ENCODE measurements around the gene PCDH8.
A peak's percentile ranks its signal among the peaks of the same experiment; 100 is the strongest.

PCDH8 gene, protein sequence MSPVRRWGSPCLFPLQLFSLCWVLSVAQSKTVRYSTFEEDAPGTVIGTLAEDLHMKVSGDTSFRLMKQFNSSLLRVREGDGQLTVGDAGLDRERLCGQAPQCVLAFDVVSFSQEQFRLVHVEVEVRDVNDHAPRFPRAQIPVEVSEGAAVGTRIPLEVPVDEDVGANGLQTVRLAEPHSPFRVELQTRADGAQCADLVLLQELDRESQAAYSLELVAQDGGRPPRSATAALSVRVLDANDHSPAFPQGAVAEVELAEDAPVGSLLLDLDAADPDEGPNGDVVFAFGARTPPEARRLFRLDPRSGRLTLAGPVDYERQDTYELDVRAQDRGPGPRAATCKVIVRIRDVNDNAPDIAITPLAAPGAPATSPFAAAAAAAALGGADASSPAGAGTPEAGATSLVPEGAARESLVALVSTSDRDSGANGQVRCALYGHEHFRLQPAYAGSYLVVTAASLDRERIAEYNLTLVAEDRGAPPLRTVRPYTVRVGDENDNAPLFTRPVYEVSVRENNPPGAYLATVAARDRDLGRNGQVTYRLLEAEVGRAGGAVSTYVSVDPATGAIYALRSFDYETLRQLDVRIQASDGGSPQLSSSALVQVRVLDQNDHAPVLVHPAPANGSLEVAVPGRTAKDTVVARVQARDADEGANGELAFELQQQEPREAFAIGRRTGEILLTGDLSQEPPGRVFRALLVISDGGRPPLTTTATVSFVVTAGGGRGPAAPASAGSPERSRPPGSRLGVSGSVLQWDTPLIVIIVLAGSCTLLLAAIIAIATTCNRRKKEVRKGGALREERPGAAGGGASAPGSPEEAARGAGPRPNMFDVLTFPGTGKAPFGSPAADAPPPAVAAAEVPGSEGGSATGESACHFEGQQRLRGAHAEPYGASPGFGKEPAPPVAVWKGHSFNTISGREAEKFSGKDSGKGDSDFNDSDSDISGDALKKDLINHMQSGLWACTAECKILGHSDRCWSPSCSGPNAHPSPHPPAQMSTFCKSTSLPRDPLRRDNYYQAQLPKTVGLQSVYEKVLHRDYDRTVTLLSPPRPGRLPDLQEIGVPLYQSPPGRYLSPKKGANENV

DNA sequence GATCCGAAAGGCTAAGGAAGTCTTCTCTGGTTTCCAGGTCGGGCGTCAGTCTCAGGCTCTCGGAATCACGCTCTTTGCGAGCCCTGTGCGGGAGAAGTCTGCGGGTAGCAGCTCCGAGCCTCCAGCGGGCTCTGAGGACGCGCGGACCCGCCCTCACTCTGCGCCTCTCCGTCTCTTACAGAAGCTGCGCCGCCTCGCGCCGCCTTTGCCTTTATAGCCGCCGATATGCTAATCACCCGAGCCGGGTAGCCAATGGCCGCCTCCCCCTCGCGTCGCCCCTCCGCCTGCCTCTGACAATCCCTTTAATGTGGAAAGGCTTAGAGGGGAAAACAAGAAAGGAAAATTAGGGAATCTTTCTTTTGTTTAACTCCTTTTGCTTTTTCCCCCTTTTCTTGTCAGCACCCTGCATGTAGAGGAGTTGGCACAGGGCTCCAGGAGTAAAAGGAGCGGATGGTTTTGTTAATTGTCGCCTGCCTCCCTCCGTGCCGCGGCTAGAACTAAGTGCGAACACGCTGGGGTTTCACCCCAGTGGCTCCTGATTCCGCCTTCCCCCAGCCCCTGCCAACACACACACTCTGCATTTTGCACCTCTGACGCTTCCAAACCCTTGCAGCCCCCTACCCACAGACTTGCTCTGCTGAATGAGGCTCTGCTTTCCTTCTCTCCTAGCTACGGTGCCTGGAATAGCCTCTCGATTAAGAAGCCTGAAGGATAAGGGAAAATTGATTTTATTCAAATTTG lies at the start of gene PCDH8:
TSS of gene PCDH8 (minus strand) at position 186 of the 741 bp plus-strand sequence. CDS start 204 bp downstream, outside the sequence.
- DNase-seq, result peak; percentile 99

DNA sequence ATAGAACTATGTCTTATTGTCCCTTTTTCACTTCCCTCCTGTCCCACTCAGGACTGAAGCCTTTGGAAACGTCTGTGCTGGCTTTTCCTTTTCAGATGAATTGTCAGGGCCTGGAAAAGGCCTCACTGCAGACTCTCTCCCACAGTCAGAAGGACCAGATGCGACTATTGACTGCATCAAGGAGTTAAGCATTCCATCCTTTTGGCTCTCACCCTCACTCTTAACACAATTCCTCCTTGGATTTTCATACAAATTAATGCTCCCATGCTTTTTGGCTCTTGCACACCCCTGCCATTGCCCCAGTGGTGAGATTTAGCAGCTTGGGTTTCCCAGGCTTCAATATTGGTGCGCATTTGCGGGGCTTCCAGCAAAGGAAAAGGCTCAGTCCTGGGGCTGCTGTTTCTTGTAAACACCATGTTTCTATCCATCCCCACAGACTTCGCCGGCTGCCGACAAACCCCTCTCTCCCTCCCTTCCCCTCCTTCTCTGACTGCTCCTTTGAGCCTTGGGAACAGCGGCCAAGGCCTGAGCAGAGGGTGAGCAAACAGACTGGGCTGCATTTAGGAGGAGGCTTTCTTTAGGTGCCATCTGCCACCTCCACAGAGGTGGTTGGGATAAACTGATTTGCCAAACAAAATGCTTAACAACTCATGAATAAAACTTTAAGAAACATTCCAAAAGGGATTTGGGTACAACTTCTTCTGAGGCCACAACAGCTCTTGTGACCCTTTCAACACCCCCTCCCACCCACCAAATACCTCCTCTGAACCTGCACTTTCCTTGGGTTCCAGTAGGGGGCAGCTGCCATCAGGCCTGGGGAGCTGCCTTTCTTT lies 48.6 kb upstream of the PCDH8 start:
- DNase-seq, result peak; percentile 90

DNA sequence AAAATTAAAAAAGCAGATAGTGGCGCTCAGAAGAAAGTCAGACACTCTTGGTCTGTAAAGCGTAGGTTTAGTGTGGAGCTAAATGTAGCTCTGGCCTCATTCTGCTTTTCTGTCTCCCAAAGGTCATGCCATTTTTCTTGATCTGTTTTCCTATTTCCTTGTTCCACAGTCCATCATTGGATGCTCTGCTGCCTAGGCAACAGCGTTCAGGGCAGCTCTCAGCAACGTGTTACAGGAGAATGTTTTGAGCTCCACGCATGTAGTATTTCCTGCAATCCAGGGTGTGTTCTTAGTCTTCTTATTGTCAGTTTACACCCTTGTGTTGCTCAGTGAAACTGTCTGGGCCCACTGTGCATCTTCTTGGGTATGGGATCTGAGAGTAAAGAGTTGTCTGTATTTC lies 46.0 kb upstream of the PCDH8 start:
- DNase-seq, result no peak

DNA sequence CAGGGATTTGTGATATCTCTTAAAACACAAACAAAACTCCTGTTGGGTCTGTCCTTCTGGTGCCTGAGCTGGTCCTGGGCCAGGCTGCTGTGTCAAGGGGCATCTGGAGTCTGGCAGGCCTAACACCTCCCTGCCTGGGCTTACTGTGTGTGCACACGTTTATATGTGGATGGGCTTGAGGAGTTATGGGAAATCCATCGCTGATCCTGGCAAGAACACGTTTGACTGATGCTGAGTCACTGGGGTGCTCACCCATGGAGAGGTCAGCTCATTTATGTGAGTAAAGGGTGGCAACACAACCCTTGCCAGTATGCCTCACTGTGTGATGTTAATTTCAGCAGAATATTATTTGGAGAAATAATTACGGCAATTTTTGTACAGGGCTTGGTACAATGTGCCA lies 44.5 kb upstream of the PCDH8 start:
- DNase-seq, result peak; percentile 27

DNA sequence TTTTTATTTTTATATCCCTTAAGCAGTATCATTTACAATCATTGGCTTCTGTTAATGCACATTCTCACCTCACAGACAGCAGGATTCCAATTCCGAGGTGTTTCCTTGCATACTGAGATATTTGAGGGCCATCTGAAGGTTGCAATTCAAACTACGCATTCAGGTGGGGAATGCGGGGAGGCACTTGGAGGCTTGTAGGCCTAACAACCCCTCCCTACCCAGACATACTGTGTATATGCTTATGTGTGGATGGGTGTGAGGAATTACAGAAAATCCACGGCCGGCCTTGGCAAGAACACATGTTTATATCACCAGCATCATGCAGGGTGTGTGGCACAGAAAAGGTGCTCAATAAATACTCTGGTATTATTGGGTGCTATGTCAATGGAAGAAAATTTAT lies 43.3 kb upstream of the PCDH8 start:
- no peak for DNase-seq

DNA sequence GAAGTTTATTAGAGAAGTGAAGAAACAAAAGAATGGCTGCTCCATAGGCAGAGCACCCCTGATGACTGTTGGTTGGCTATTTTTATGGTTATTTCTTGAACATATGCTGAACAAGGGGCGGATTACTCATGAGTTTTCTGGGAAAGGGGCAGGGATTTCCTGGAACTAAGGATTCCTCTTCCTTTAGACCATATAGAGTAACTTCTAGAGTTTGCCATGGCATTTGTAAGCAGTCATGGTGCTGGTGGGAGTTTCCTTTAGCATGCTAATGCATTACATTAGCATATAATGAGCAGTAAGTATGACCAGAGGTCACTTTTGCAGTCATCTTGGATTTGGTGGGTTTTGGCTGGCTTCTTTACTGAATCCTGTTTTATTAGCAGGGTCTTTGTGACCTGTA lies 38.7 kb upstream of the PCDH8 start:
- DNase-seq, result no peak

DNA sequence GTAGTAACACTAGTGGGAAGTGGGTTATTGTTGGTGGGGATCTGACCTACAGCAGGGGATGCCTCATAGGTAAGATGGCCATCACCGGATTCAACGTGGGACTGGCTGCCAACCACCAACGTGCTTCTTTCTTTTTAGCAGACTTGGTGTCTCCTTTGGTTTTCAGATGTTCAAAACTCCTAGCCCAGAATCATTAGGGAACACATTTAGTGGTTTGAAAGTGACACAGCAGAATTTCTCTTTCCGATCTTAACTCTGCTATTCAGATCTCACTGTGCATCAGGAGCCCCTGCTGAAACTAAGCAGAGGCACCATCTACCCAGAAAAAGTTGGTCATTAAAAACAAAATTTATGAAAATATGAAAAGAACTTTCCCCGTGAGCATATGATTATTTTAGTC lies 36.7 kb upstream of the PCDH8 start:
- no peak for DNase-seq

DNA sequence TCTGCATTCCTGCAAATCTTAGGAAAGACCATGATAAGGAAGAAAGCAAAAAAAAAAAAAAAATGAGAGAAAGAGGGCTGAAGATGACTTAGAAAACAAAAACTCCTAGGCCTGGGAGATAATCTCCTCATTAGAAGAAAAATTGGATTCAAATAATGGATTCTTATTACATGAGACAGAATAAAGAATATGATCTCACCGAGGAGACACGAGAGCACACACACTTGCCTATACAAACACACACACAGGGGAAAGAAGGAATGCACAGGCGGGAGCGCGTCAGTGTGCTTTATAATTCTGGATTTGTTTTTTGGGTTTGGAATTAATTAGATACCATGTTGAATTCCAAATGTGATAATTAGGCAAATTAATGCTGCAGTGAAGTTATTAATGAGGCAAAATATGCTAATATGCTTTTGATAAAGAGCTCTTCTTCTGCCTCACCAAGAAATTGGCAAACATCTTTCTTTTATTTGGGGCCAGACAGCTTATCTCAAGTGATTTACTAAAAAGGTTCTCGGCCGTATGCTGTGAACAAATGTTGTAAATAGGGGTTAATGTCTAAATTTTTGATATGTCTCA lies 36.1 kb upstream of the PCDH8 start:
- no peak for DNase-seq

DNA sequence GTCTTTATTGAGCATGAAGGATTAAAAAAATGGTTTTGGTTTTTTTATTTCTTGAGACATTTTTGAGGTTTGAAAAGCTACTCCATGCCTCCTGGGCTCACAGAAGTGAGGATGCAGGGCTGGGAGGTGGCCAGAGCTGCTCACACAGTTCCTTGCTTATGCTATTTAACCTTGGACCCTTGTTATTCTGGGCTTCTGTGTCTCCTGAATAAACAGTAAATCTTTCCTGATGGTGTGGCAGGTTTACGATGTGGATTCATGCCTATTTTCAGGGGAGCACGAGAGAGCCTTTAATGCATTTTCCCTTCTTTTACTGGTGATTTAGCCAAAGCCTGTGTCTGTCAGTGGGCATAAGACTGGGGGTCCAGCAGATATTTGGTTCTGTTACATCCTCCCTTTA lies 34.3 kb upstream of the PCDH8 start:
- DNase-seq, result peak; percentile 25

DNA sequence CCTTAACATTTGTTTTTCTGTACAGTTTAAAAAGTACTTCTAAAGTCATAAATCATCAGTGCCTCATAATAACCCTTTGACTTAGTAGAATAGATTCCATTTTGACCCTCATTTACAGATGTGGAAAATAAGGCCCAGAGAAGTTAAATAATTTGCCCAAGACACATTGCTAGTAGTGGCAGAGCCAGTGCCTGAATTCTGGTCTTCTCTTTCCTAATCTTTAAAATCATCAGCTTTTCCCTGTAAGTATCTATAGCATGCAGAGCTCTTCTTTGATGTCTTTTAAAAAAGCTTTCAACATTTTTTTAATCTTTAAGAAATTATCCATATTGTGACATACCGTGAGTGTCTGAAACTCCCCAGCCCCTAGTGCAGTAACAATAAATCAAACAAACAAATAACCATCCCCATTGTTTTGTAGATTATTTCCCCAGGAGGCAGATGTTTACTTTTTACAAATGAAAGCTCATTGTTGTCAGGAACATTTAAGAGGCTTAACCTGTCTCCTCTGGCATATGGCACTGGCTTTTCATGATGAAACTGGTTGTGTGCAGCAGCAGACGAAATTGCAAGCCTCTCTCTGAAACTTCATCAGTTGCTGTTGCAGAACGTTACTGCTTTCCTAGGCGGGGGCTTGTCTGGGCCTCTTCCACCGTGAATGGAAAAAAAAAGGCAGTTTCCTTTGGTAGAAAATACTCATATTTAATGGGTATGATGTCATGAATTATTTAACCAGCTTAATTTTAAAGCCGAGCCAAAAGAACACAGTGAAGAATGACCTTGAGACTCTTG lies 31.7 kb upstream of the PCDH8 start:
- DNase-seq, result peak; percentile 98

DNA sequence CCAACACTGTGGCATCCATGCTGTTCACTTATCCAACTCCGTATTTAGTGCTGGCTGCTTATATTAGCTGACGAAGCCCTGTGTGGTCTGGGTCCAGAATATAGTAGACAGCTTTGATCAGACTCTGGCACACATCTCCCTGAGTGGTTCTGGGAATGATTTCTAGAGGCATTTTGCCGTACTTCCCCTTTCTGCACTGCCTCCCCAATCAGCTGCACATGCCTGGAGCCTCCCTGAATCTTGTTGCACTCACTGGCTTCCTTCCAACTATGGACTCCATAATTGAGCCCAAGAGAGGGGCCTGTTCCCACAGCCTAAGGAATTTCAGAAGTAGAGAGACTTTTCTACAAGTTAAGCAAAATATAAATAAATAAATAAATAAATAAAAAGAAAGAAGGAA lies 30.4 kb upstream of the PCDH8 start:
- peak; percentile 24 for DNase-seq

DNA sequence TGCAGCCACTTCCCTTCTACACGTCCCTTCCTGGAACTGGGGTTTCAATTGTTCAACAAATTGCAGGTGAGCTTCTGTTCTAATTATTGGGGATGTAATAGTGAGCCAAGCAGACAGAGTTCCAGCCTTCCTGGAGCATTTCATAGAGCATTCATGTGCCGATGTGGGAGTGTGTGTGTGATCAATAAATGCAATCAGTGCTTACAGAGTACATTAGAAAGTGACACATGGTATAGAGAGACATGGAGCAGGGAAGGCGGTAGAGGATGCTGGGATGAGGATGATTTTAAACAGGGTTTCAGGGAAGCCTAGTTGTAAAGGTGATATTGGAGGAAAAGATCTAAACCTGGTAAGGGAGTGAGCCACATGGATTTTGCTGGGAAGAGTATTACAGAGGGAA lies 21.7 kb upstream of the PCDH8 start:
- DNase-seq, result no peak

DNA sequence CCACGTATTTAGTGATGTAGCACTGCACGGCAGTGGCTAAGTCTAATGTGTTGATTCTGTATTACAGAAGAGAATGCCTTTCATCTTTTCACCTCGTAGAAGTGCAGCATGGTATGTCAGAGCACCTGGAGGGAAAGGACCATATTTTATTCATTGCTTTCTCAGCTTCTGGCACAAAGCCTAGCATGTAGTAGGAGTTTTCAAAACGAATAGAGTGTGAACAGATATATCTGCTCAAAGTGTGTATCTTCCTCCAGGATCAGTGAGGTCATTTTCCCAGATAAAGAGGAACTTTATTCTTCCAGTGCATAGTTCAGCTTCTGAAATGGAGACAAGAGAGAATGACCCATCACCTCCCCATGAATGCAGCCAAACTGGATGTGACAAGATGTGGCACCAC lies 21.2 kb upstream of the PCDH8 start:
- DNase-seq, result no peak

DNA sequence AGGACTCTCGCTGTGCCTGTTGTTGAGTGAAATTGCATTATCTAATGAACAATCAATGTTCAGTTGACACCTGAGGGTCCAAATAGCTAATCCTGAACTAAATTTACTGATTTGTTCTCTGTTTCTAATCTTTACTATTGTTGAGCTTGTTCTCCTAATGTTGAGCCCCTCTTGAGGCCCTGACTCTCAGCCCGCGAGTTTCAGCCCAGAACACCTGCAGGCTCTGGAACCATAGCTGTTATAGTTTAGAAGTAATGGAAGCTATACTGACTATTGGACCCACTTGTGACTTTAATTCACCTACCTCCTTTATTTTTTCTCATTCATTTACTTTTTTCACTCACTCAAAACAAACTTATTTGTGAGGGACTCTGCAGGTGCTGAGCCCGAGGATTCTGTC lies 20.6 kb upstream of the PCDH8 start:
- no peak for DNase-seq

DNA sequence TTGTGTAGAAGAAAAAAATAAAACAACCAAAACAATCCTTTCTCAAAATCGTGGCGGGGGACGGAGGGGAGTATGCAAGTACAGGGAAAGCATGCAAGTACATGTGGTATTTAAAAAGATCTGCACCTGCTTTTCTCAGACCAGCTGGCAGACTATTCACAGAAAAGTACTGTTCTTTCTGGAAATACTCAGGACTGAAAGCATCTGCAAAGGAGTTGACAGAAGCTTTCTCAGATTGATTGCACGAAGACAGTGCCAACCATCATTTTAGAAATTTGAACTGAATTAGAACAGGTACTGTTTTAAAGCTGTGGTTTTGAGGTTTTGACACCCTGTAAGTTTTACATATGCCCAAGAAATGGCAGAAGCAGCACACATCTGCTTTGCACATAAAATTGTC lies 19.8 kb upstream of the PCDH8 start:
- no peak for DNase-seq

DNA sequence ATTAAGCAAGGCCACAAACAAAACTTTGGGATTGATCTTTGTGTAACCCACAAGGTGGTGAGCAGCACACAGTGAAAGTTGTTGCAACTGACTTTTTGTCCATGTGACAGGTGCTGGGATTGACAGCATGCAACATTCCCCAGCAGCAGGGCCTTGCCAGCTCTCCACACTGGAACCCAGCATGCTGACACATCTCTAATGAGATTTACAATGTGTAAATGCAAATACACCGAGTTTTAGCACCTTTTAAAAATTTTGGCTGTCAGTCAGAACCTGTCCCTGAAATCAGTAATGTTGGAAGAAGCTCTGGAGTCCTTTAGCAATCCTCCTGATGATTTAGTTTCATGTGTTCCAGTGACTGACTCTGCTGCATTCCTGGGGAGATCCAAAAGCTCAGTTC lies 16.5 kb upstream of the PCDH8 start:
- peak; percentile 57 for DNase-seq

DNA sequence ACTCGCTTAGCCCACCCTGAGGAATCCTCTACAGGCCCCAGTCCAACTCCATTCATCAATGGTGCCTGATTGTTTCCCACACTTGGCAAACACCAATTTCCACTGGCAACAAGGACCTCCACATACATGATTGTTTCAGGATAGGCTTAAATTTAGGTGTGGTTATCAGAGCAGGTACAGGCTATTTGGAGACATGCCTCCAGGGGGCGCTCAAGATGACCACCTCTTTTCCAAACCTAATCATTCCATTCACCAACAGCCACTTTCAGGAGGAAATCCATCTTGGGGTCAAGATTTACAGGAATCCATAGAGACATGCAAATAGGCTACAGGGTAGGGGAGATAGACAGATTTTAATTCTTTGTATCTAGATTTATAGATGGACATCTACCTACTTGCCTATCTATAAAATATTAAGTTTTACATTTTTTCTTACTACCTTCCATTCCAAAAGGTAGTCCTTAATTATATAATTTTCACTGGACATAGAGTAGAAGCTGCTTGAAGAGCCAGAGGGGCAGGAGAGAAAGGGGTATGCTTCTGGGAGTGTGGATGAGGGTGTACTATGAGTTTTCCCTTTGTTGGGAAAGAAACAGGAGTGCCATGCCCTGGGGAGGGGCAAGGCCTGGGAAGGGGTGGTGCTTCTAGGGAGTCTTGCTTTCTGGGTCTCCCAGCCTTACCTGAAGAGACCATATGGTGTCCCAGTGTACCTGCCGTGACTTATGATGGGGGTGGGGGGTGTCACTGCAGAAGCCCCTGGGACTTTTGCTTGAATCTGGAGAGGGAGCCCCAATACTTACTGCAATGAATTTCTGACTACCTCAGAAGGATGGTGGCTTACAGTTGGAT lies 14.1 kb upstream of the PCDH8 start:
- DNase-seq, result peak; percentile 79

DNA sequence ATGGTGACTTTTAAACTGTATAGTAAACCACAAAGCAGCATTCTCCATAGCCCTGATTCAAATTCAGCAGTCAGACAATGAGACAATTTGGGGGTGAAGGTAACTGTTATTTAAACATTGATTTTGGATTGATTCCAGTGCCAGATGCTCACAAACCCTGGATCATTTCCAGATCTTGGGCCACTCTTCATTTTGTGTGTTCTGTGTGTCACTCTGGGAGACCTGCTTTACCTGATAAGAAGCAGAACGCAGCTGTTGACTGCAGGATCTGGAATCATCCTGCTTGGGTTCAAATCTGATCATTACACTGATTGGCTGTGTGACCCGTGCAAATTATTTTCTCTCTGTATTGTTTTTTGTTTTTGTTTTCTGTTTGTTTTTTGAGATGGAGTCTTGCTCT lies 4.0 kb upstream of the PCDH8 start:
- peak; percentile 48 for DNase-seq

DNA sequence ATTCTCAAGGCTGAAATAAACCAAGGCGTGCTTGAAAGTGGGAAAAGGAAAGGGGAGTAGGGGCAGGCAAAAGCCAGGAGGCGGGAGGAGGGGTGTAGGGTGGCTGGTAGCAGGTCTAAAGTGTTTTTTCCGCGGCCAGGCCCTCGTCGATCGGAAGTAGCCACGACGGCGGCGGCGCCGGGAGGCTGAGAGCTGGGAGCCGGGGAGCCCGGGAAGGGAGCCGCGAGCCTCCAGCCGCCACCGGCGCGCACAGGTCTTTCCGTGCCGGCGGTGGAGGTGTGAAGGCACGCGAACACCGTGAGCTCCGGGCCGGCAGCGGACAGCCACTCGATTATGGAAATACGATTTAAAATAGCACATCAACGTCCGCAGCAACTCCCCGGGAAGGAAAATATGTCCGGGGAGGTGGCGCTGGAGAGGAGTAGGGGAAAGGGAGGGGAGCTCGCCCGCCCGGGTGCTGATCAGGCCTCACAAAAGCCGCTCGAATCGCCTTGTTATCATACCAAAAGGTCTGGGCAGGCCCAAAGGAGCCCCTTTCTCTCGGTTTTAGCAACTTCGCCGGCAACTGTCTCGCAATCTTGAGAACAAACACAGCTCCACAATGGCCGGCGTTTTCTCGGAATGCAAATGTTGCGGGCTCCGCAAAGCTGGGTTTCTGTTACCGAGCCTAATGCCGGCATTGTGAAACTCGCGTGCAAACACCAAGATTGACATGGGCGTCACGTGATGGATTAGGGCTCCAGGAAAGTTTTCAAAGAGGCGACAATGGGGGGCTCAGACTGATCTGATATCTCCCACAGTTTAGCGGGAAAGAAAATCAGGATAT lies 2.9 kb upstream of the PCDH8 start:
- peak; percentile 78 for DNase-seq

Measured in NCI-H82 (cell line).